Hepatocyte (in vitro differentiated cells): Measurements from ENCODE around the gene PKM.

Source experiments
- EZH2 ChIP-seq: fragments of 200-600 bp; sonication (generic); IDR thresholded peaks from 2 replicates; pipeline ENCODE4 v1.6.1; 2016; ENCODE audit warnings: antibody characterized with exemption, mild to moderate bottlenecking, borderline replicate concordance
- EZH2phosphoT487 ChIP-seq: fragments of 200-600 bp; sonication (generic); IDR thresholded peaks from one replicate; pipeline ENCODE4 v1.6.1; 2018; ENCODE audit warnings: antibody characterized with exemption, mild to moderate bottlenecking, low read depth, moderate library complexity; ENCODE audit not compliant: unreplicated experiment, severe bottlenecking
- TF ChIP-seq, protein P1 (sequence below): fragments of 200-600 bp; sonication (generic); IDR thresholded peaks from 2 replicates; pipeline ENCODE4 v1.5.1; 2016; ENCODE audit warnings: antibody characterized with exemption, mild to moderate bottlenecking; ENCODE audit not compliant: poor library complexity

GRCh38 chr15:72202302-72202701, 28.7 kb downstream of the PKM start:
- no peak for TF ChIP-seq EZH2
- TF ChIP-seq, protein P1, sequence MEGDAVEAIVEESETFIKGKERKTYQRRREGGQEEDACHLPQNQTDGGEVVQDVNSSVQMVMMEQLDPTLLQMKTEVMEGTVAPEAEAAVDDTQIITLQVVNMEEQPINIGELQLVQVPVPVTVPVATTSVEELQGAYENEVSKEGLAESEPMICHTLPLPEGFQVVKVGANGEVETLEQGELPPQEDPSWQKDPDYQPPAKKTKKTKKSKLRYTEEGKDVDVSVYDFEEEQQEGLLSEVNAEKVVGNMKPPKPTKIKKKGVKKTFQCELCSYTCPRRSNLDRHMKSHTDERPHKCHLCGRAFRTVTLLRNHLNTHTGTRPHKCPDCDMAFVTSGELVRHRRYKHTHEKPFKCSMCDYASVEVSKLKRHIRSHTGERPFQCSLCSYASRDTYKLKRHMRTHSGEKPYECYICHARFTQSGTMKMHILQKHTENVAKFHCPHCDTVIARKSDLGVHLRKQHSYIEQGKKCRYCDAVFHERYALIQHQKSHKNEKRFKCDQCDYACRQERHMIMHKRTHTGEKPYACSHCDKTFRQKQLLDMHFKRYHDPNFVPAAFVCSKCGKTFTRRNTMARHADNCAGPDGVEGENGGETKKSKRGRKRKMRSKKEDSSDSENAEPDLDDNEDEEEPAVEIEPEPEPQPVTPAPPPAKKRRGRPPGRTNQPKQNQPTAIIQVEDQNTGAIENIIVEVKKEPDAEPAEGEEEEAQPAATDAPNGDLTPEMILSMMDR = no peak
- TF ChIP-seq EZH2phosphoT487 = no peak
